Activated CD8-positive, alpha-beta memory T cell treated with anti-CD3 and anti-CD28 coated beads for 24 hours (primary cell): ENCODE results near the gene PREX1.

ENCODE experiments used
- DNase-seq: peaks from one replicate; pipeline ENCODE4 v3.0.0-alpha.2; 2020

The PREX1 gene

DNA sequence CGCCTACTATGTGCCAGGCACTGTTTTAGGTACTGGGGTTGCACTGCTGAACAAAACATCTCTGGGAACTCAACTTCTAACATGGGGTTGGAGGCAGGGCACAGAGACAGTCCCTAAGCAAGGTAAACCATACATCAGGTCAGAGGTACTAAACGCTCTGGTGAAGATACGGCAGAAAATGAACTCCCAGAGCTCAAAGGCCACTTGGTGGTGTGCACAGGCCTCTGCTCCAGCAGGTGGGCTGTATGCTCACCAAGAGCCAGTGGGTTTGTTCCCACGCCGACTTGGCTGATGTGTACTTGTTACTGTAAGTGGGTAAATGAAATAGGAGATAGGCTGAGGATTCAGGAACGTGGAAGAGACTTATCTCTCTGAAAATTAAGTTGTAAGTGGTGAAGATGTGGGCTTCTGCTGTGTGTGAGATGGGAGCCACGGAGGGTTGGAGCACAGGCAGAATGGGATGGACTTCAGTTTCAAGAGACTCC is 133.4 kb downstream of the PREX1 start:
- no peak for DNase-seq

DNA sequence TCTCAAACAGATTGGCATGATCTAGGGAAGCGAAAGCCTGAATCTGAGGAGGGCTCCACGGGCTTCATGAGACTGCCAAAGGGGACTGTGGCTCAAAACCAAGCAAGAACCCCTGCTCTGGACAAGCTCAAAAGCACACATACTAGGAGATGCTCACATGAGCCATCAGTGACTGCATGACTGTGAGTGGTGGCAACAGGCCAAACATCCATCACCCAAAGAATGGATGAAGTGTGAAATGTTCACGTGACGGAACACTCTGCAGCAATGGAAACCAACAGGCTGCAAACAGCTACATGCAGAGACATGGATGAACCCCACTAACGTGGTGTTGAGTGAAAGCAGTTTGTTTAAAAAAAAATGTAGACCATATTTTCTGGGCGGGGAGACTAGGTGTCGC is 136.3 kb downstream of the PREX1 start:
- no peak for DNase-seq

DNA sequence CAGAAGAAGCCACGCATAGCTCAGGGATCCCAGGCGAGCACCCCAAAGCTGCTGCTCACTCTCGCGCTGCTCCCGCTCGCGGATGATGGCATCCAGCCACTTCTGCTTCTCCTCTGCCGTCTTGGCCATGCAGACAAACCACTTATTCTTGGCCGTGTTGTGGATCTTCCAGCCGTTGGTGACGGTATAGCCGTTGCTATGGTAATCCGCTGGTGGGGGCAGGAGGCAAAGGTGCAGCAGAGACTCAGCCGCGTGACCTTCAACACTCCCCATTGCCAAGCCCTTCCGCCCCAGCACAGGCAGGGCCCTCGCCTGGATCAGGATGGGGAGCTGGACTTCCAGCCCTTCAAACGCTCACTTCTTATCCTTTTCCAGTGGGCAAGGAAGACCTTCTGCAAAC is 136.9 kb downstream of the PREX1 start:
- no peak for DNase-seq

DNA sequence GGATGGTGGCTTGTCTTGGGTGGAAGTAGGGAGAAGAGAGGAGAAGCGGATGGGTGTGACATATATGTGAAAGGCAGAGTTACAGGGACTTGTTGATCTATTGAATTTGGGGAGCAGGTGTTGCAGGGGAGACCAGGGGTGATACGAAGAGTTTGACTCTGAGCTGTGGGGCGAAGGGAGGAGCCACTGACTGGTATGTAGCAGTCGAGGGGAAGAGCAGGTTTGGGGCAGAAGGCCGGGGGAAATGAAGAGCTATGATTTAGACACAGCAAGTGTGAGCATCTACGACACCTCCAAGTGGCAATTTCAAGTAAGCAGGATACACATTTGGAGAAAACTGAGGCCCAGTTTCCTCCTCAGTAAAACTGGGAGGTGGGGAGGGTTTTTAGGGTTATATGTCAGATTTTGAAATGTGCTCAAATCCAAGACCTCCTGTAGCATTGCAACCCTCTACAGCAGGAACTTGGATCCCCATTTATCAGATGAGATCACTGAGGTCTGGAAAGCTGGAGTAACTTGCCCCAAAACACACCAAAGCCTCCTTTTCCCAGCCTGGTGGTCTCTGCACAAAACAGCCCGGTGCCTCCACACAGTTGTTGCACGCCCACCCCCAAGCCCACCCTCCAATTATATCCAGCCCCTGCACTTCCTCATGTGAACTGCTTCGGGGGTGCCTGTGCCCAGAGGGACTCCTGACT is 137.8 kb downstream of the PREX1 start:
- no peak for DNase-seq

DNA sequence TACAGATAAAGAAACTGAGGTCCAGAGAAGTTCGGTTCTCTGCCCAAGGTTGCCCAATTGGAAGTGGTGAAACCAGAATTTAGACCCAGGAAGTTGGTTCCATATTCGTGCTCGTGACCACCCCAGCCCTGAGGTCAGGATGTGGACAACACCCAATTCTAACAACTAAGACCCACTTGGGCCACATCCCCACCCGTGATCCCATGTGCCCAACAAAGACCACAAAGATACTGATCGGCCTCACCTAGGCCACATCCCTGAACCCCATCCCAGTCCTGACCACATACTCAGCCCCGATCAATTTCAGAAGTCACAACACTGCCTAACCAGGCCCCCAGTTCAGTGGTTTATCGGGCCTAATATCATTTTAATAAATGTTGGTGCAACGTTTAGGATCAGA is 138.4 kb downstream of the PREX1 start:
- DNase-seq: no peak

DNA sequence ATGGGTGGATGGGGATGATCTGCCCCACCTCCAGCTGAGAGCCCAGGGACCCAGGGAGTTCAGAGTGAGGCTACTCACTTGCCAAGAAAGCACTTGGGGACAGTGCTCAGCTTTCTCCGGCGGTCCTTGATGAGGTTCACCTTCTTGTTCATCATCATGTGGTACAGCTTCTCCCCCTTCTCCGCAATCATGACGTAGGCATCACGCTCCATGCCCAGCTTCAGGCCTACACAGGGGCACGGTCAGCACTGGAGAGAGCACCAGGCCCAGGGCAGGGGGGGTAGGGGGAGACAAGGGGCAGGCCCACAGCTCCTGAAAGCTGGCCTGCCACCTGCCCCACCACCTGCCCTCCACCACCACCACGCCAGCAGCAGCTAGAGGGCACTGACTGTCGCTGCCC is 139.2 kb downstream of the PREX1 start:
- DNase-seq: no peak

DNA sequence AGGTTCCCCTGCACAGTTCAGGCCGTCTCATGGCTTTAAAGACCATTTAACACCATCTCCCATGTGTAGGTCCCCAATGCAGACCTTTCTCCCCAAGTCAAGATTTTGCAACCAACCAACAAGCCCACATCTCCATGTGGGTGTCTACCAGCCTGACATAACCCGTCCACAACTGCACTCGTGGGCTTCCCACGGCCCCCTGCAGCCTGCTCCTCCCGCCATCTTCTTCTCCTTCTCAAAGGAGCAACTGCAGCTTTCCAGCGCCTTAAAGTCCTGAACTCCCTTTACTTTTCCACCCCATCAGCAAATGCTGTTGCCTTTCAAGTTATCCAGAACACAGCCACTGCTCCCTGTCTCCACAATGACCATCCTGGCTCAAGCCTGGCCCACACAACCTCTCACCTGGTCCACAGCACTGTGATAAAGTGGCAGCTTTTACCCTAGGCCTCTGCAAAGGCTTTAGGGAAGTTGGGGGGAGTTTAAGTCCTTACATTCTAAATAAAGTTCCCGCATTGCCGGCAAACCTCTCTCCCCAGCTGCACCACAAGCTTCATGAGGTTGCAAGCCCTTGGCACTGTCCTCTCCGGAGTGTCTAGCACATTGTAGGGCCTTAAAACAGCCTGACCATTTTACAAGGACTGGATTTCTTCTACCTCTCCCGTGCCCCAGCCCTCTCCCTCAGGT is 140.5 kb downstream of the PREX1 start:
- DNase-seq: no peak

DNA sequence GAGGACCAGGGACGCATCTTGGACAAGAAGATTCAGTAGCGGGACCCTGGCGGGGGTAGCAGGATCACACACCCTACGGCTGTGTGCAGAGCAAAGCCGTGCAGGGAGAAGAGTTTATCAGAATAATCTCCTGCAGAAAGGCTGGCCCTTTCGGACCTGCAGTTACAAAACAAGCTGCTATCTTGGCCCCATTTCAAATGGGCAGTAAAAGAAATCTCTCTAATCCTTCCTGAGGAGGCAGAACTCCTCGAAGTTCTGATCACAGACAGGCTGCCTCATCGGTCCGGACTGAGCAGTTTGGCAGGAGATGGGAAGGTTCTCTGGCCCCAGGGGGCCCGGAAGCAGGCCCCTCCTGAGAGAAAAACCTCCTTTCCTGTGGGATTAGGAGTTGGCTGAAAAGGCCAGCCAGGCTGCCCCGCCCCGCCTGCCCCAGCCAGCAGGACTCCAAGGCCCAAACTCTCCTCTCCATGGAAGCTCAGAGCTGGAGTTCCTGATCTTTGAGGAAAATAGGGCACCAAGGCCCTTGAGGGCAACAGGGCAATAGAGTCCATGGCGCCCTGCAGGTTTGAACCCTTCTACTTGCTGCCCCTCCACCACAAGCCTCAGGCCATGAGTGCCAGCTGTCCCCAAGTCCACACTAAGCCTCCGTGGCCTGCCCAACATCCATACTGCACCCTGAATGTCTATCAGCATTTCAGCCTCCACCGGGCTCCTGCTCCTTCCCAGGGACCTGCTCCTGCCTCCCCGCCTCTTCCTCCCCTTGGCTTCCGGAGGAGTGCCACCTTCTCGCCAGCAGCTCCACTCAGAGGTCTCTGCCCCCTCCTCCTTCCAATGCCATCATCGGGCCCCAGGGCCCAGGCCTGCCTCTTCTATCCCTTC is 141.3 kb downstream of the PREX1 start:
- no peak for DNase-seq

DNA sequence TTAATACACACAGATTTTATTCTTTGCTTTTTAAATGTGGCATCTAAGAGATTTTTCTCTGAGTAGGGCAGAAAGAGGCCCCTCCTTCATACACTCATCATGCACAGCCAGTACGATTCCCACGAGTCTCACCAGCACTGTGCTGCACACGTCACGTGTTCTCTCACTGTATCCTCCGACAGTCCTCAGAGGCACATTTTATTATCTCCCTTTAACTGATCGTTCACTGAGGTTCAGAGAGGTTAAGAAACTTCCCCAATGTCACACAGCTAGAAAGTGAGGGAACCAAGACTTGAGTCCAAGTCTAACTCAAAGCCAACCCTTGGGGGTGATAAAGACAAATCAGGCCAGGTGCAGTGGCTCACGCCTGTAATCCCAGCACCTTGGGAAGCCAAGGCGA is 142.5 kb downstream of the PREX1 start:
- no peak for DNase-seq

DNA sequence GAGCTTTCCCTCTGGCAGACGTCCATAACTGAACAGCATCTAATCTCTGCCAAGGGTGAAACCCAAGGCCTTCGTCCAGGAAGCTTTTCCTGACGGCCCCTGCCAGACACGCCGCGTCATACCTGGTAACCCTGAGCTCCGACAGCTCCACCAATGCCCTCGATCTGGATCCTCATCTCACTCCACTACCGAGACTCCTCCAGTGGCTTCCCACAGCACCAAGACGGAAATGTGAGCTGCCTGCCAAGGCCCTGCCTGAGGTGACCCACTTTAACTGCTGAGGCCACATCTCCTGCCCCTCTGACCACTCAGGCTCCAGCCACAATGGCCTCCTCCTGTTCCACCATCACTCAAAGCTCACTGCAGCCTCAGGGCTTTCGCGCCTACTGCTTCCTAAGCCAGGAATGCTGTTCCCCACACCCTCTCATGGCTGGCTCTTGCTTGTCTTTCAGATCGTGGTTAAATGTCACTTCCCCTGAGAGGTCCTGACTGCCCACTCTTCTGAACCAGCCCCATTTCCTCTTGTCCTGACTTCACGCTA is 143.2 kb downstream of the PREX1 start:
- no peak for DNase-seq

DNA sequence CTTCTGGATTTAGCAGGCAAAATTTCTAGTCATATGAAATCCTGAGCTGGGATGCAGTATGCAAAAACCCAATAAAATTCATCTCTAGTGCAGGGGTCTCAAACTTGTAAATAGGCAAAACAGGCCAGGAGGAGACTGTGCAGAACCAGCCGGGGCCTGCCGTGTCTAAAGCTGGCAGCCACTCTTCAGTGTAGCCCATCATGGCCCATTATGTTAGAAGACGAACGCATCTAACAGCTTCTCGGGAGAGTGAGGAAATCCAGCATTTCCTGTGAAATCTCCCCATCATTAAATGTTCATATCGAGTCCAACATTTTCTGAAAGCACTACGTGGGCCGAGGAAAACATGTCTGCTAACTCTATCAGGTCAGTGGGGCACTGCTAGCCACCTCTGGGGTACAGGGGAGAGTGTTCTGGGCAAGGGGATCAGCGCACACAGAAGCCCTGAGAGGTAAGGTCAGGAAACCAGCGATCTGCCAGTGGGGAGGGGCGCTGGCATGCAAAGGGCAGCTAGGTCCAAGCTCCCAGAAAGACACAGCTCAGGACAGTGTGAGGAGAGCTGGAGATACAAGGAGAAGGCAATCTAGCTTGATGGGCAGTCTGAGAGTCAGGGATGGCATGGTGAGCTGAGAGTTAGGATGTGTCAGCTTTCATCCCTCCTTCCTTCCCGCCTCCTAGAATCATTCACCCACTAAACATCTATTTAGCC is 144.2 kb downstream of the PREX1 start:
- DNase-seq: no peak

DNA sequence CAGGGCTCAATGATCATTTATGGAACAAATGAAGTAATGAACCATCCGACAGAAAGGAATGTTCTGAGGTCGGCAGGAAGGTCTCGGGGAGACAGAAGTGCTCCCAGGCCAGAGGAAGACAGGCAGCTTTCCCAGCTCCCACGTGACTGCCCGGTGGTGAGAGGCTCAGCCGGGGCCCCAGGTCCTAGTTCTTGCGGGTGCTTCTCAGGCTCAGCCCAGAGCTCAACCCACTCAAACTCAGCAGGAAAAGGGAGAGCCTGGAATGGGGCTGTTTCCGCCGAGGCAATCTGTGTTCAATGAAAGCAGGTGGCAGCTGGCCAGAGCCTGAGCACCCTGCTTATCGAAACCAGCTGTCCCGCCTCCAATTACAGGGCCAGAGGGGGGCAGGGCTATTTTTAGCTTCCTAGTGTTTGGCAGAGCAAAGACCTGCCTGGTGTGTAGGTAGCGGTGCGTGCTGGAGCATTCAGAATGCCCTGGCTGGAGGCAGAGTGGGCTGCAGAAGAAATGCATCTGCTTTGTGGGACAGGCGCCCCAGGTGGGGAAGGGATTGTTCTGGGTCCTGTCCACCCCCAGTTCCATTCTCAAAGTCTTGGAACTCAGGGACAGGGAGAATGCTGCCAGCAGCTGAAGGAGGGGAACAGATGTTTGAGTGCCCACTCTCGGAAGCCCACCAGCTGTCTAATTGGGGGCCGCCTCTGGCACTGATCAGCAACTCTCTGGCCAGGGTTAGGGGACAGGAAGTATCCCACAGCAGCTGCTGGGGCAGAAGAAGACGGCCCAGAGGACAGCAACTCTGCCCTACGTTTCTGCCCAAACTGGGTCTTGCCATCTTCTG is 145.1 kb downstream of the PREX1 start:
- DNase-seq: no peak

DNA sequence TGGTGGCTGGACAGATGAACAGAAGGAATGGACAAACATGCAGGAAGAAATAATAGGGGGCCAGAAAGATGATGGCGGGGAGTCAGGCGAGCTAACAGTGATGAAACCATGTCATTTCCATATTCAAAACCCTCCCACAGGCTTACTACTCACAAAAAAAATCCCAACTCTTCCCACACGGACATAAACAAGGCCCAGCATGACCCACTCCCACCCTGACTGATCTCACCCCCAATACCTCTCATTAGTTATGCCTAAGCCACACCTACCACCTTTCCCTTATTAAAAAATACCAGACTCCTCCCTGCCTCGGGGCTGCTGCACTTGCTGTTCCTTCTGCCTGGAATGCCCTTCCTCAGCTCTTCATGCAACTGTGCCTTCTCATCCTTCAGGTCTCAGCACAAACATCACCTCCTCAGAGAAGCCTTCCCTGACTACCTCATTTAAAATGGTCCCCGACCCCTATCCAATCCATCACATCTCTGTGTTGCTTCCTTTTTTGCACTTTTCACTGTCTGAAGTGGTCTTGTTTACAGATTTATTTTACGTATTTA is 145.8 kb downstream of the PREX1 start:
- no peak for DNase-seq

DNA sequence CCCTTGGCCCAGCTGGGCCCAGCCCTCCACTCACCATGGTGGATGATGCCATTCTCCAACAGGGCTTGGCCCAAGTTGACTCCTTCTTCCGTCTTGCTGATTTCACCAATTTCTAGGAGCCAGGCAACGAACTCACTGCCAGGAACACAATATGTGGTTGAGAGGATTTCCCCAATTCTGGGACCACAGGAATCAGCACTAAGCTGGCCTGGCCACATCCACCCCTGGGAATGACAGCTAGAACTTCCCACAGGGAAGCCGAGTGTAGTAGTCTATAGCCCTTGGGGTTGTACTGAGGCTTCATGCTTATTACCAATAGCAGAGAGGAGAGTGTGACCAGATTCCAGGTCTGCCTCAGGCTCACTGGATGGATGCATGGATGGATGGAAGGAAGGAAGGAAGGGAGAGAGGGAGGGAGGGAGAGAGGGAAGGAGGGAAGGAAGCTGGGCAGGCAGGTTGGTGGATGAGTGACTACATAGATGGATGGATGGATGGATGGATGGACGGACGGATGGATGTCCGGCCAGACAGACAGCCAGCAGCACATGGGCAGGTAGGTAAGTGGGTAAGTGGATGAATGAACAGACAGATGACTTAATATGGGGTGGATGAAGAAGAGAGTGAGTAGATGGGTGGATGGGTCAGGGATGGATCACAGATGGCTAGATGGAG is 146.5 kb downstream of the PREX1 start:
- no peak for DNase-seq

DNA sequence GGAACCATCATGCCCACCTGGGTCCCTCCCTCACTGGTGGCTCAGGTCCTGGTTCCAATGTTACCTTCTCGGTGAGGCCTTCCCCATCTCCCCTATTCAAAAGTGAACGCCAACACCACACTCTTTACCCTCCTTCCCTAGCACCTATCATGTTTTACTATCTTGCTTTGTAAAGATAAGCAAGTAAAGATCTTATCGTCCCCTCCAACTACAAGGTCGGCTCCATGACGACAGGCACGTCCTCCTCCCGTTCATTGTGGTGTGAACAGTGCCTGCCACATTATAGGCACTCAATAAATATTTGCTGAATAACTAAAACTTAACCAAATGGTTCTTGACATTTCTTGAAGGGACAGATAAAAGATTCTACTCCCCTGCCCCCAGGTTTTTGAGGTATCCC is 147.1 kb downstream of the PREX1 start:
- DNase-seq: no peak

DNA sequence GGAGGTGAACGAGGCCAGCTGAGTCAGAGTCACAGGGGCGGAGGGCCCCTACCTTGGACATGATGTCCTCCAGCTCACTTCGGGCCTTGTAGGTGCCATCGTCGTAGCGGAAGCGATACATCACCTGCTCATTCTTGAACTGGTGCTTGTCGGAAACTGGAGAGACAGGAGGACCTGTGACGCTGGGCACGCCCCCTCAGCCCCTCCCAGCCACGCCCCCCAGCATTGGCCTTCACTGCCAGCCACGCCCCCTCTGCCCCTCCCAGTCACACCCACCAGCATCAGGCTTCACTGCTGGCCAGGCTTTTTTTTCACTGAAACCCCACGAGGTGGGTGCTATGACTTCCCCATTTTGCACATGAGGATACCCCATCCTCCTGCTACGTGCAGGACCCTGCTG is 148.2 kb downstream of the PREX1 start:
- no peak for DNase-seq

DNA sequence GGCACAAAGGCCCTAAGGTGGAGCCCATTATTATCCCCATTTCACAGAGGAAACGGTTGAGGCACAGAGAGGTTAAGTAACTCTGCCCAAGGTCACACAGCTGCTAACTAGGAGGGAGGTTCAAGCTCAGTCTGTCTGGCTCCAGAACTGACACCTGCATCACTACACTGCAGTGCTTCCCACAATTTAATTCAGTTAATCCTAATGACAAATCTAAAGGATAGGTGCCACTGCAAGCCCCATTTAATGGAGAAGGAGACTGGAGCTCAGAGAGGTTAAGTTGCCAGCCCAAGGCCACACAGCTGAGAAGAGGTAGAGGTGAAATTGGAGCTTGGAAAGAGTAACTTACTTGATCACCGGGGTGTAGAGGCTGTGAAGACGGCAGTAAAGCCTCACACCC is 148.8 kb downstream of the PREX1 start:
- no peak for DNase-seq

DNA sequence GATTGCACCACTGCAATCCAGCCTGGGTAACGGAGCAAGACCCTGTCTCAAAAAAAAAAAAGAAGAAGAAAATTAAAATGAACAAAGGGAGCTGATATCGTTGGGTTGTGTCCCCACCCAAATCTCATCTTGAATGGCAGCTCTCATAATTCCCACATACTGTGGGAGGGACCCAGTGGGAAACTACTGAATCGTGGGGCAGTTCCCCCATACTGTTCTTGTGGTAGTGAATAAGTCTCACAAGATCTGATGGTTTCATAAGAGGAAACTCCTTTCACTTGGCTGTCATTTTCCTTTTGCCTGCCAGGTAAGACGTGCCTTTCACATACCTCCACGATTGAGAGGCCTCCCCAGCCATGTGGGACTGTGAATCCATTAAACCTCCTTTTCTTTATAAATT is 149.4 kb downstream of the PREX1 start:
- no peak for DNase-seq

DNA sequence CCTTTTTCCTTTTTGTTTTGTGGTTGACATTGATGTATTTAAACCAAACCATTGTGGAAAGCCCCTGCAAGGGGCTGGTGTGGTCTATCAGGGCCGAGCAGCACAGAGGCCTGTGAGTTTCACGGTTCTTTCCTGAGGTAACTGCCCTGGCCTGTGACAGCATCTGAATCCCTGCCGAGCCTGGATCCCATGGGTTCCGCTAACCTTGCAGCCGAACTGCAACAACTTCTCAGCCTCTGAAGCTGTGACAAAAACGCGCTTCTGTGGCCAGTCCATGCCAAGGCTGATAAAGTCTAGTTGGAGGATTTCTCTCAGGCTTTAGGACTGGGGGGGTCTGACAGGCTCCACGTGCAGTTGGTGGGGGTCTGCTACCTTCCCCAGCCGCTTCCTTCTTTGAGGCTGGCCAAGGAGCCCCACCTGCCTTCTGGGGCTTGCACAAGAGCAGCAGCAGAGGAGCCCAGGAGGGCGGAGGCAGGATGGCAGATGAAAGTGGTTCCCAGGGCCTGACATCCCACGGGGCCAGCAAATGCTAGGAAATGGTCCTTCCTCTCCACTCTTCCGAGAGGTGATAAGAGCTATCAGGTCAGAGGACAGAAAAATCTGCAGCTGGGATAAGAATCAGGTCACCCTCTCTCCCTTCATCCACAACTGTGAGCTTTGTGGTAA is 150.9 kb downstream of the PREX1 start:
- no peak for DNase-seq

DNA sequence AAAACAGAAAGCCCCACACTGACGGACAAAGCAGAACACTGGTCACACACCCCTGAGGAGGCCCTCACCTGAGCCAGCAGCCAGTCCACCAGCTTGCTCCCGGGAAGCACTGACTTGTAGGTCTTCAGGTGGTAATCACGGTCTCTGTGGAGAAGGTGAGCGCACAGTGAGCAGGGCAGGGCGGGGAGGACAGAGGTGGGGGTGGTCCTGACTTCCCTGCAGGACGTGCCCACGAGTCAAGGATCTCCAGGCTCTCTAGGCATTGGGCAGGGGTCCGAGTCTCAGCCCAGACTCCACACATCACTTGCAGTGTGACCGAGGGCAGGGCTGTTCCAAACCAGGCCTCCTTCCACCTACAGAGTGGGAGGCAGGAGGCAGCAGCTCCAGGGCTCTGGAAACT is 151.7 kb downstream of the PREX1 start:
- DNase-seq: no peak
